CD1c-positive myeloid dendritic cell (primary cell): Measurements from ENCODE around the gene UQCC2.
A peak's percentile ranks its signal among the peaks of the same experiment; 100 is the strongest.

Experiments used
- DNase-seq: peaks from one replicate; pipeline ENCODE4 v3.0.0-alpha.2; 2016; ENCODE audit errors: extremely low spot score

The UQCC2 gene

GRCh38 chr6:33744001-33744848 is 32.7 kb upstream of the UQCC2 start:
- peak; percentile 74 for DNase-seq

DNA sequence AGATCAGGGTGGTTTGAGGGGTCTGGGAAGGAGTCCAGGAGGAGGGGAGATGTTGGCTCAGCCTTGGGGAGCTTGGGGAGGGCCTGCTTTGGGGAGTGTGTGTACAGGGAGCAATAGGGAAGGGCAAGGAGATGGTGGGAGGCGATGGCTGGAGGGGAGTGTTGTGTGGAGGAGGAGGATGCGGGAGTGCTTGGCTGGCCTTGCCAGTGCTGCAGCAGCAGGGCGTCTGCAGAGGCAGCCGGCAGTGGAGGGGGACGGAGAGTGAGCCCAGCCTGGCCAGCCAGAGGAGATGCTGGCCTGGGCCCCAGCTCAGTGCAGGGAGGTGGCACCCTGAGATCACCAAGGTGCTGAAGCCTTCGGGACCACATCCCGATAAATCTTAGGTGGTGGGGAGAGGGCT is 31.3 kb upstream of the UQCC2 start:
- DNase-seq, result no peak

- no peak for DNase-seq
Observed at GRCh38 chr6:33742092-33742491, 30.6 kb upstream of the UQCC2 start.

DNA sequence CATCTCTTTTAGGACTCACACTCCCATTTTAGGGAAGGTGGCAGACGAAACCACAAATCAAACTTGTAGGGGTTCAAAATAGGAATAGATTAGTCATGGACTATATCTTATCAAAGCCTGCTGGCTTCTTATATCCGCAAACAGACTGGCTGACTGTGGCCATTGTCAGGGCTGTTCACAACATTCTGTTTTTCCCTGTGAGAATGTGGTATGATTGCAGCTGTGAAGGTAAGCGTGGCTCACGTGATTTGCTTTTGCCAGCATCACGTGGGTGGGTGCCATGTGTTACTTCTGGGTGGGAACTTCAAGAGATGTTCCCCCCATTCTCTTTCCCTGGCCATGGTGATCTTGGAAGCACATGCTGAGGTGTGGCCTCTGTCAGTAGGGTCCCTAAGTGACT is 29.3 kb upstream of the UQCC2 start:
- DNase-seq, result no peak

DNA sequence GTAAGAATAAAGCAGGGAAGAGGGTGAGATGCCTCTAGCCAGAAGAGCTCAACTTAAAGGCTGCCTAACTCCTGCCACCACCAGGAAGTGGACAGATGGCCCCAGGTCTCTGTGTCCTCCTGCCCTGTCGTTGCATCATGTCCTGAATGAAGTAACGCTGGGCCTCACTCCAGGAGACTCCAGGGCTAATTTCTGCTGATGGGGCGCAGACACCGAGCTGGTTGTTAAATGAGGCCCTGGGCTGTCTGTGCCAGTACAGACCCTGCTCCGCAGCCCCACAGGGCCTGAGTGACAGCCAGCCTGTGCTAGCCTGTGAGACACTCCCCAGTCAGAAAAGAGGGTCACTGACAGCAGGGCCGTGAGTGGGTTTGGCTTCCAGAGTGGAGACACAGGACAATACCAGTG is 28.7 kb upstream of the UQCC2 start:
- DNase-seq, result no peak

DNA sequence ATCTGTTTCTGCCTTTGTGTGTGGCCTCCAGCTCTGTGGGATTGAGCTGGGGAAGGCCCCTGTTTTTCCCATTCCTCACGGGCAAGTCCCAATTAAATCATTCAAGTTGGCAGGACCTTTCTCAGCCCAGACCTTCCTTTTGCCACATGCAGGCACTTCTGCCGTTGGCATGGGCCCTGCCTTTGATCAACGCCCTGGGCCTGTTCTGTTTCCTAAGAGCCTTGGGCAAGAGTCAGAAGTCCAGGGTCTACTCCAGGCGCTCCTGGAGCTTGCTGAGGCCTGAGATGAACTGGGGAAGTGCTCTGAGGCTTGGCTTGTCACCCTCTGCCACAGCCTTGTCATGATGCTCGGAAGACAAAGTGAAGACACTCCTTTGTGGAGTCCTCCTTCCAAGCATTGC is 28.1 kb upstream of the UQCC2 start:
- no peak for DNase-seq

DNA sequence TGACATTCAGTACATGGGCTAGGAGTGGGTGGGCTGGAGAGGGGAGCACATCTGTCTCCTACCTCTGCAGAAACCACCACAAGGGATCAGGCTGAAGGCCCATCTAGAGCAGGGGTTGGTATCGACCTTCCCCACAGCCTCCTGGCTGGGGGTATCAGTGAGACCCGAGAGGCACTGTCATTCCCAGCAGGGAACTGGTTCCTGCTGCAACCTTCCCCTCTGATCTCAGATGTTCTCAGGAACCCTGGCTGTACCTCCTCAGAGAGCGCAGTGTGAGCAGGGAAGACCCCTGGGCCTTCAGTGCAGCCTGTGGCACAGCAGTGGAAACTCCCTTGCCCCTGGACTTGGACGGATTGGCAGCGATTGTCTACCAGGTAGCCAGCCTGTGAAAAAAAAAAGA is 27.4 kb upstream of the UQCC2 start:
- no peak for DNase-seq

DNA sequence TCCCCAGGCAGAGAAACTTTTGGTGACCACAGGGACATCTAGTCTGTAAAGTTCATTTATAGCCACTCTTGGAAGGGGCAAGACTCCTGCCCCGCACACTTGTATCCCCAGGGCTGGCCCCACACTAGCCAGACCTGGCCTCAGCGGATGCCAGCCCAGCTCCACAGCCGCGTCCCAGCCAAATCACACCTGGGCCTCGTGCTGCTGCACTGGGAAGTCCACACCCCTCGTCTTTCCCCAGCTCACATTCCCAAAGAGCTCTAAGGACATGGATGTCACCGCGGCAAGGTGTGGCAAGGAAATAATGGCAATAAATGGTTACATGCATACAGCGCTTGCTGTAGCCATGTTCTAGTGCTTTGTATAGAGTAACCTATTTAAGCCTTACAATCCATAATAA is 26.7 kb upstream of the UQCC2 start:
- DNase-seq, result no peak

DNA sequence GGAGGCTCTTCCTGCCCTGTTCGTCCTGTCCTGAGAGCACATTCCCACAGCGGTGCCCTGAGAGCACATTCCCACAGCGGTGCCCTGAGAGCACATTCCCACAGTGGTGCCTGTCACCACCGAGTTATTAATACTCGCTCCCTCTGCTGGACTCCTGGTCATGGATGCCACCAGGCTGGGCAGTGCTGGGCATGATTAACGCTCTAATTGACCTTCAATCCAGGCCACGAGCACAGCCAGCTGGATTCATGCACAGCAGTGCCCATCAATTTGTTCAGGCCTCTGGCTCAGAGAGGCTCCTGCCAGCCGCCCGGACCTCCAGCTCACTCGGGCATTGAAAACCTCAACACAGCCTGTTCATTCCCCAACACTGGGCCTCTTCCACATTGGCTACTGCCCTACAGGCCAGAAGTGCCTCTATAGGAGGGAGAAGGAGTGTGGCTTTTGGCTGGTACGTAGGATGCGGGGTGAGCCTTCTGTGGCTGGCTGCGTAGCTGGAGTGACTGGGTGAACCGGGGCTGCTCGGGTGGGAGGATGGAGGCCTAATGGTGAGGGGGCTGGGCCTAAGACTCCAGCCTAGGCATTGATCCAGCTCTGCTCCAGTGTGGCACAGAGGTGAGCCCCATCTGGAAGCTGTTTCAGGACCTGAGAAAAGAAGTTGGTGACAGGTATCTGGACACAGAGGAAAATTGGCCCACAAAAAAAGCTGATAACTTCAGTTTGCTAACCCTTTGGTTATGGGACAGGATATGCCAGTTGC is 25.9 kb upstream of the UQCC2 start:
- no peak for DNase-seq

DNA sequence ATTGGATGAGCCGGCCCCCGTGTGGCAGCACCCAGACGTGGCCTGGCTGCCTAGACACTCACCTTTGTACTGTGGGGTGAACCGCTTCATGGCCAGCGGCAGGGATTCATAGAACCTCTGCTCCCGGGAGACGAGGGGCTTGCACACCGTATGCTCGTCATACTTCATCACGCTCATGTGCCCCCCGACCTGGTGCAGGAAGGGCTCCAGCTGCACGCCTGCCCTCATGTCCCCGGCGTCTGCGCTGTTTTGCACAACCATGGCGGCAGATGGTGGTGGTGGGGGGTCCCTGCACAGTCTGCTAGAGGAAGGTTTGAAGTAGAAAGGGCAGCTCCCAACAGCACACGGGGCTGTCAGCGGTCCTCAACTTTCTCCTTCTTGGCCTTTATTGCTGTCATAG is 23.7 kb upstream of the UQCC2 start:
- DNase-seq, result no peak

DNA sequence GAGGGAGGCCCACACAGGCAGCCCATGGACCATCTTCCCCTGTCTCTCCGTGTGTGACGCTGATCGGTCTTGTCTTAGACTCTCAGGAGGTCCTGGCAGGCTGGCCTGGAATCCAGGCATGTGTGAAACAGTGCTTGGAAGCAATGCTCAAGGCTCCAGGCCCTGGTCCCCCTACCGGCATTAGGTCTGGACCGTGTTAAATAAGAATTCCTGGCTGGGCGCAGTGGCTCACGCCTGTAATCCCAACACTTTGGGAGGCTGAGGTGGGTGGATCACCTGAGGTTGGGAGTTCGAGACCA is 22.2 kb upstream of the UQCC2 start:
- no peak for DNase-seq

DNA sequence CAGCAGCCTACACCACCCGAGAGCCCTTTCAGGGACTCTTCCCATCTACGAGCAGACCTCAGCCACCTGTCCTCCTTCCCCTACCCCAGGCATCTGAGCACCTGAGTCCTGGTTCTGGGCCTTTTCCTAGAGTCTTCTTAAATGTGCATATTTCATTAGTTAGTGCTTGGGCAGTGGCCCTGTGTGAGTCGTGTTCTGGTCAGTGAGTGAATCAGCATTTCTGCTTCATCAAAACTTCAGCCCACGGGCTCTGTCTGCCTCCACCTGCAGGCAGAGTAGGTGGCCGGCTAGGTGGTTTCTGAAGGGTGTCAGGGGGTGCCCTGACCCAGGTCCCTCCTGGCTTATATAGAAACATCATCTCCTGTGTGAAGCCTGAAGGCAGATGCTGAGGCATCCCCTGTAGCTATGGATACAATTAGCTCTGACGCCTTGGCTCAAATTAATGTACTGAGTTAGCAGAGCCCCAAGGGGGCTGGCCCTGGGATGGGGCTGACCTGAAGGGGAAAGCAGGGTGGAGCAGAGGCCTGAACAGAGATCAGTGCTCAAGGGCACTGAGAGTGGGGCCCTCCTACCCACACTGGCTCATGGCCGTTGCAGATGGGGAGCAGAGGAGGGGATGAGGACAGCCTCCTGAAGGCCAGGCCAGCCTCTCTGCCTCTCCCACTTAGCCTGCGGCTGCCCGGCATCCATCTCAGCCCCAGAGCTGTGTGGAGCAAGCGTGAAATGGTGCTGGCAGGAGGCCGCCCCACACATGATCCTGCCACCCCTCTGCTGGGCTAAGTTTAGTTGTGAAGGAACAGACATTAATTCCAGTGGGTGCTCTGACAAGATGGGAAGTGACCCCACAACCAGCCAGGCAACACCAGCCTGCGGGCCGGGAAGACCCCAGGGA is 21.6 kb upstream of the UQCC2 start:
- no peak for DNase-seq

DNA sequence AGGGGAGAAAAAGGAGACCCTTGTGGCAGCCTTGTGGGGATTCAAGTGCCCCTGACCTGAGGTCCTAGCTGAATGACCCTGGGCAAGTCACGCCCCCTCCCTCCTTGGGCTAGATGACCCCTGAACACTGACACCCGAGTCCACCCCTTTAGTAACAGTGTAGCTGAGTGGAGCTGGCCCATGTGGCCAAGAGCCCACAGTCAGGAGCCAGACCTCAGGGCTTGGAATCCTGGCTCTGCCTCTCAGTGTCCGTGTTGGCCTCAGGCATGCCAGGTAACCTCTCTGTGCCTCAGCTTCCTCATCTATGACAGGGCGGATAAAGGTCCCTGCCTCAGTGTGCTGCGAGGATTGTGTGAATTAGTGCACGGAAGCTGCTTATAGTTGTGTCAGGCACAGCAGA is 20.9 kb upstream of the UQCC2 start:
- DNase-seq, result no peak

GRCh38 chr6:33731751-33732282 is 20.3 kb upstream of the UQCC2 start:
- no peak for DNase-seq

- no peak for DNase-seq
Observed at GRCh38 chr6:33731035-33731434, 19.5 kb upstream of the UQCC2 start.

DNA sequence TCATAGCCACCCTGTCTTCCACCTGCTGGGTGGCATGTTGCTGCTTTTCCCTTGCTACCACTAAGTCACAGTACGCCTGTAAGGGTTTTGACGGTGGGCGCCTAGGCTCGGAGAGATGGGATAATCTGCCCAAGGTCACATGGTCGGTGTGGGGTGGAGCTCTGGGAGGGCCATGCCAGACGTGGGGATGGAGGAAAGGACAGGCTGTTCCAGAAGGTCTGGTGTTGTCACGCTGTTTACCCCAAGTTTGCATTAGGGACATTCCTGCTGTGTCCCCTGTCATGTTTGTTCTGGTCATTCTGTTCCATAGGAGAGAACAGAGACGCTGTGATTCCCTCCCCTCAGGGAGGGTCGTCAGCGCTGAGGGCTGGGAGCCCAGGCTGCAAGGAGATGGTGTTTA is 19.1 kb upstream of the UQCC2 start:
- DNase-seq, result no peak

GRCh38 chr6:33729059-33729458 is 17.6 kb upstream of the UQCC2 start:
- no peak for DNase-seq

- no peak for DNase-seq
Observed at GRCh38 chr6:33728438-33728837, 16.9 kb upstream of the UQCC2 start.

DNA sequence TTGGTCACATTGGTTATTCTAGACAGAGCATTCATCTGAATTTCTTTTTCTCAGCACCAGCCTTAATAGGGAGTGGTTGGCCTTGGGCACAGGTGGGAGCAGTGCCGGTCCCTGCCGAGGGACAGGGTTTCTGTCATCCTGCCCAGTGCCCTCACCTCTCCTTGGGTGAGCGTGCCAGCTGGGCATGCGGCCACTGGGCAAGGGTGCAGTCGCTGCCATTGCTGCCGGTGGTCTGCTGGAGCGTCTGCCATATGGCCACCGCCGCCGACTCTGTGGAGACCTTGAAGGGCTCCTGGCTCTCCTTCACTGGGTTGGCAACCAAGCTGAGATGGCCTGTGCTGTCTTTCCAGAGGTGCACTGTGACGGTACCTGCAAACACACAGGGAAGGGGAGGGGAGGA is 16.4 kb upstream of the UQCC2 start:
- no peak for DNase-seq

- no peak for DNase-seq
Observed at GRCh38 chr6:33727126-33727525, 15.6 kb upstream of the UQCC2 start.

DNA sequence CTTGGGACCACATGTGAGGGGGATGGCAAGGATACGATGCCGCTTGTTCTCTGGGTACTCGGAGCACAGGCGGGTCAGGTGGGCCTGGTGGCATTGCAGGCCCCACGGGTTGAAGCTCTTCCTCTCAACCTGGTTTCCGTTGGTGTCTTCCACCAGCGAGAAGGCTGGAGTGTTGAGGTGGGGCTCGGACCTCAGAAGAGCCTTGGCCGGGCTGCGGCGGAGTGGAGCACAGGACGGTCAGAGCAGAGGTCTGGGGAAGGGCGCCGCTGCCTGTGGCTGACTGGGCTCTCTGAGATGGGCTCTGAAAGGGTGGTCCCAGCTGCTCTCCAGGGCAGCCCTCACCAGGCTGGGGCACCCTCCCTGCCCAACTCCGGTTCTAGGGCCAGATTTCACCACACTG is 15.2 kb upstream of the UQCC2 start:
- DNase-seq, result no peak
